Glutamatergic neuron (in vitro differentiated cells): ENCODE data around the gene ALKBH5. TPM values are rescaled to one million over a fixed set of nuclear protein-coding genes. Genes with fewer than 3 reads are reported as not detected.

Source experiments
- DNase-seq: peaks from one replicate; pipeline ENCODE4 v3.0.0; 2022
- H3K27ac Mint-ChIP-seq: one replicate; pipeline ENCODE4 v1.8.0; 2020; ENCODE audit warnings: mild to moderate bottlenecking, mixed read lengths, inconsistent platforms; ENCODE audit not compliant: unreplicated experiment
- H3K27me3 Mint-ChIP-seq: one replicate; pipeline ENCODE4 v1.8.0; 2020; ENCODE audit warnings: mild to moderate bottlenecking, moderate library complexity, mixed read lengths, inconsistent platforms; ENCODE audit not compliant: unreplicated experiment
- H3K36me3 Mint-ChIP-seq: one replicate; pipeline ENCODE4 v1.8.0; 2020; ENCODE audit warnings: mild to moderate bottlenecking, mixed read lengths, inconsistent platforms; ENCODE audit not compliant: unreplicated experiment
- H3K4me1 Mint-ChIP-seq: one replicate; pipeline ENCODE4 v1.8.0; 2020; ENCODE audit warnings: mild to moderate bottlenecking, low read depth, mixed read lengths, inconsistent platforms; ENCODE audit not compliant: unreplicated experiment
- H3K4me3 Mint-ChIP-seq: one replicate; pipeline ENCODE4 v1.8.0; 2020; ENCODE audit warnings: mild to moderate bottlenecking, mixed read lengths, inconsistent platforms; ENCODE audit not compliant: unreplicated experiment
- H3K9me3 Mint-ChIP-seq: one replicate; pipeline ENCODE4 v1.8.0; 2020; ENCODE audit warnings: mild to moderate bottlenecking, moderate library complexity, mixed read lengths, inconsistent platforms; ENCODE audit not compliant: unreplicated experiment
- CTCF ChIP-seq: fragments of 200-600 bp; sonication (generic); IDR thresholded peaks from one replicate; pipeline ENCODE4 v1.5.0; 2021; ENCODE audit not compliant: partially characterized antibody, unreplicated experiment
- total RNA-seq: library from RNA; stranded (reverse); fragmentation: NEBNext Ultra II Directional; extraction: Animal tissue kit (Norgen Biotek cat#: 25700); gene quantifications from one replicate; pipeline ENCODE4 v1.2.1, GENCODE V29; 2021; ENCODE audit not compliant: unreplicated experiment

Gene ALKBH5
- total RNA-seq, 1 donor from 2014 or later, result 62.7 TPM

- Mint-ChIP-seq H3K9me3 (peaks cover 7% of the 10 kb centered on the region), H3K27ac (no peak overlapping the region), H3K4me1 (peaks cover 2% of the 10 kb centered on the region), H3K36me3 (no peaks in the 10 kb centered on the region), H3K4me3 (no peak overlapping the region), H3K27me3 (no peaks in the 10 kb centered on the region)
- TF ChIP-seq CTCF, result no peak
- DNase-seq, result no peak
These were observed 11.6 kb downstream of the ALKBH5 start for GRCh38 chr17:18195246-18195645.

- no peak for DNase-seq
- Mint-ChIP-seq H3K4me3 (no peak overlapping the region), H3K36me3 (no peaks in the 10 kb centered on the region), H3K27me3 (no peaks in the 10 kb centered on the region), H3K4me1 (peaks cover 2% of the 10 kb centered on the region), H3K9me3 (peaks cover 11% of the 10 kb centered on the region), H3K27ac (no peak overlapping the region)
- no peak for TF ChIP-seq CTCF
These were observed 14.0 kb downstream of the ALKBH5 start for GRCh38 chr17:18197535-18198194.

- Mint-ChIP-seq H3K4me1 (peaks cover 2% of the 10 kb centered on the region), H3K4me3 (no peak overlapping the region), H3K9me3 (peaks cover 11% of the 10 kb centered on the region), H3K27ac (no peak overlapping the region), H3K36me3 (no peaks in the 10 kb centered on the region), H3K27me3 (no peaks in the 10 kb centered on the region)
- no peak for DNase-seq
- no peak for TF ChIP-seq CTCF
These were observed 14.9 kb downstream of the ALKBH5 start for GRCh38 chr17:18198530-18198929.

GRCh38 chr17:18201108-18201507 lies 17.5 kb downstream of the ALKBH5 start:
- peaks cover 2% of the 10 kb centered on the region for H3K4me1 Mint-ChIP-seq
- H3K4me3 Mint-ChIP-seq, result no peak overlapping the region
- no peak overlapping the region for H3K27ac Mint-ChIP-seq
- no peaks in the 10 kb centered on the region for H3K36me3 Mint-ChIP-seq
- DNase-seq, result no peak
- H3K27me3 Mint-ChIP-seq, result no peaks in the 10 kb centered on the region
- no peak for TF ChIP-seq CTCF
- peaks cover 9% of the 10 kb centered on the region for H3K9me3 Mint-ChIP-seq

GRCh38 chr17:18203308-18203707 lies 19.7 kb downstream of the ALKBH5 start:
- Mint-ChIP-seq H3K27me3 (no peaks in the 10 kb centered on the region), H3K27ac (no peak overlapping the region), H3K36me3 (no peaks in the 10 kb centered on the region), H3K4me1 (peaks cover 2% of the 10 kb centered on the region), H3K9me3 (peaks cover 6% of the 10 kb centered on the region), H3K4me3 (no peak overlapping the region)
- DNase-seq, result no peak
- no peak for TF ChIP-seq CTCF
